SK-N-DZ (cell line): ENCODE data around the gene TRIM5.

Source experiments
- DNase-seq: peaks from one replicate; pipeline ENCODE4 v3.0.0-alpha.2; 2015; ENCODE audit warnings: low spot score

The TRIM5 gene

GRCh38 chr11:5624489-5625279, 60.2 kb downstream of the TRIM5 start, which contains the start of gene TRIM34:
TSS of gene TRIM34 (plus strand) at chr11:5625001. CDS start at chr11:5632332, 7,331 bp downstream.
- DNase-seq = no peak

GRCh38 chr11:5622802-5623201, 62.1 kb downstream of the TRIM5 start:
- no peak for DNase-seq

GRCh38 chr11:5621580-5621979, 63.3 kb downstream of the TRIM5 start:
- DNase-seq = no peak

- no peak for DNase-seq
Measured at GRCh38 chr11:5620651-5621521, 64.0 kb downstream of the TRIM5 start.

- no peak for DNase-seq
Measured at GRCh38 chr11:5618807-5619206, 66.1 kb downstream of the TRIM5 start.
